NB4 (cell line): Measurements from ENCODE around the gene NEU3.

Source experiments
- CTCF ChIP-seq: IDR thresholded peaks from one replicate; pipeline ENCODE4 v1.5.1; 2012; ENCODE audit warnings: low read depth, low read length
- POLR2A ChIP-seq: IDR thresholded peaks from 2 replicates; pipeline ENCODE4 v1.6.1; 2011; ENCODE audit warnings: mild to moderate bottlenecking; ENCODE audit not compliant: insufficient read length; ENCODE audit errors: extremely low read depth

GRCh38 chr11:74981888-74982287 lies 6.8 kb upstream of the NEU3 start:
- TF ChIP-seq CTCF (no peak), POLR2A (no peak)
